Umbilical cord (tissue), 2 donors: ENCODE results near the gene PRKCE. TPM values are rescaled to one million over a fixed set of nuclear protein-coding genes. Genes with fewer than 3 reads are reported as not detected.

Experiments used
- DNase-seq: peaks from one replicate; pipeline ENCODE4 v3.0.0-alpha.2; 2015; ENCODE audit warnings: low spot score
- total RNA-seq: library from RNA; depleted of rRNA; stranded (reverse); fragments of >200 nt; gene quantifications from one replicate; pipeline ENCODE4 v1.2.3, GENCODE V29; 2014; ENCODE audit warnings: low replicate concordance; ENCODE audit not compliant: insufficient read depth

The PRKCE gene
- total RNA-seq, 1 donor from 2014 or later, result 8.2 TPM

DNA sequence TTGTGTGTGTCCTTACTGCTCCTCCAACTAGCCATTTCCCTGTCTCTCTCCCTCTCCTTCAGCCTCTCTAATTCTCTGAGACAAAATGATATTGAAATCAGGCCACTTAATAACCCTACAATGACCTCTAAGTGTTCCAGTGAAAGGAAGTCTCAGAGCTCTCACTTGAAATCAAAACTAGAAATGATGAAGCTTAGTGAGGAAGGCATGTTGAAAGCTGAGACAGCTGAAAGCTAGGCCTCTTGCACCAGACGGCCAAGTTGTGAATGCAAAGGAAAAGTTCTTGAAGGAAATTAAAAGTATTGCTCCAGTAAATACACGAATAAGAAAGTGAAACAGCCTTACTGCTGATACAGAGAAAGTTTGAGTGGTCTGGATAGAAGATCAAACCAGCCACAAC is 72.9 kb downstream of the PRKCE start:
- DNase-seq, result no peak

DNA sequence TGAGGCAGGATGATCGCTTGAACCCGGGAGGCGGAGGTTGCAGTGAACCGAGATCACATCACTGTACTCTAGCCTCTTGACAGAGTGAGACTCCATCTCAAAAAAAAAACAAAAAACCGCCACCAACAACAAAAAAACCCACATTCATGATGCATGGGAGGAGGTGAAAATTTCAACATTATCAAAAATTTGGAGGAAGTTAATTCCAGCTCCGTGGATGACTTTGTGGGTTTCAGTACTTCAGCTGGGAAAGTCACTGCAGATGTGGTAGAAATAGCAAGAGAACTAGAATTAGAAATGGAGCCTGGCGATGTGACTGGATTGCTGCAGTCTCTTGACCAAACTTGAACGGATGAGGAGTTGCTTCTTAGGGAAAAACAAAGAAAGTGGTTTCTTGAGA is 74.3 kb downstream of the PRKCE start:
- no peak for DNase-seq

DNA sequence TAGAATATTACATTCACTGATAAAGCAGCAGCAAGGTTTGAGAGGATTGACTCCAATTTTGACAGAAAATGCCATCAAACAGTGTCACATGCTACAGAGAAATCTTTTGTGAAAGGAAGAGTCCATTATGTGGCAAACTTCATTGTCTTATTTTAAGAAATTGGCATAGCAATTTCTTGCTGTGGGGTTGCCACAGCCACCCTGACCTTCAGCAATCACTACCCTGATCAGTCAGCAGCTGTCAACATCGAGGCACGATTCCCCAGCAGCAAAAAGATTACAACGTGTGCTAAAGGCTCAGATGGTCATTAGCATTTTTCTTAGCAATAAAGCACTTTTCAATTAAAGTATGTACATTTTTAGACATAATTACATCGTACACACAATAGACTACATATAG is 74.7 kb downstream of the PRKCE start:
- DNase-seq, result no peak

DNA sequence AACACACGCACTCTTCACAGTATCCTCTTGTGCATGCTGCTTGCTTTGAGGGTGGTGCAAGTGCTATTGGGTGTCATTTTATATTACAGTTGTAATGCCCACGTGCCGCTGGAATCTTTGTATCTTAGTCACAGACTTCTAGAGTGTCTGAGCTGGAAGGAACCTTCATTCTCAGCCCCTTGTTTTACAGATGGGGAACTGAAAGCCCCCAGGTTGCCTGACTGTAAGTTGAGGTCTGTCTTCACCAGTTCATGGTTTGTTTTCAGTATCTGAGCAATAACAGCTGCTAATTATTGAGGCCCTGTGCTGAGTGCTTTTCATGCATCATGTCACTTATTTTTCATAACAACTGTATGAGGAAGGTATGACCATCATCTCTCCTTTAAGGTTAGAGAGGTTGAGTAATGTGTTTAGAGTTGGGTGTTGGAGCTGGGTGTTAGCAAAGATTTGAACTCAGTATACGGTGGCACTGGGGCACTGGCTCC is 77.0 kb downstream of the PRKCE start:
- DNase-seq, result no peak

DNA sequence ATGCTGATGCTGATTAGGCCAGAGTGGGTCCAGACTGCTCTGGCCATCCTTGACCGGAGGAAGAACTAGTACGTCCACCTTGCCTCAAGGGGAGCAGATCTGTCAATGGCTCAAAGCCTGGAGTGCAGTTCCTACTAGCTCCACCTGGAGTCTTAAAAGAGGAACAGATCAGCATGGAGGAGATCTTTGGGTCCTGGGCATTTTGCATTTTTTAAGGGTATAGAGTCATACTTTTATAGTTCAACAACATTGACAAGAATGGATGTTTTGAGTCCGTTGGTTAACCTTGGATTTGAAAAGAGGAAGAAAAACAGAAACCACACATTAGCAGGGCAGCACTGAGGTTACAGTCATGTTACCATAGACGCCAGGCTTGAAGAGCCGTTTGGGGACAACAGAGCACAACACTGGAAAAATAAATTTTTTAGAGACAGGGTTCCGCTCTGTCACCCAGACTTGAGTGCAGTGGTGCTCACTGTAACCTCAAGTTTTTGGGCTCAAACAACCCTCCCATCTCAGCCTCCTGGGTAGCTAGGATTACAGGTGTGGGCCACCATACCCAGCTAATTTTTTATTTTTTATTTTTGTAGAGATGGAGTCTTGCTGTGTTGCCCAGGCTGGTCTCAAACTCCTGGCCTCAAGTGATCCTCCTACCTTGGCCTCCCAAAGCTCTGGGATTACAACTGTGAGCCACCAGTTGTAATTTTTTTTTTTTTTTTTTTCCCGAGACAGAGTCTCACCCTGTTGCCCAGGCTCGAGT is 78.5 kb downstream of the PRKCE start:
- DNase-seq, result no peak

DNA sequence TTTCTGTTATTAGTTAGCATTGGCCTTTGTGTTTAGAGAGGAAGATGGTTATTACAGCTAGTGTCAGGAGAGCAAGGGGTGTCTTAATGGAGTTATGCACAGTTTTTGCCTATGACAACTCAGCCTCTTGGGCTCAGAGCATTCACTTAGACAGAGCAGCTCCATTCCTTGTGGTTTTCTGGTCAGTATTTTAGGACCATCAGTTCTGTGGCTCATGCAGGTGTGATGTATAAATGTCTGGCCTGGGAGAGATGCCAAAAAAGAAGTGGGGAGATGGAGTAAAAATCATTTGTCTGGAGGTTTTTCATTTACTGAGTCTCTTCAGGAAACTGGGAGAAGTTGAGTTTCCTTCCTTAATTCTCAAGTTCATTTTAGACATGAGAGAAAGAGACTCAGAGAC is 79.7 kb downstream of the PRKCE start:
- no peak for DNase-seq

DNA sequence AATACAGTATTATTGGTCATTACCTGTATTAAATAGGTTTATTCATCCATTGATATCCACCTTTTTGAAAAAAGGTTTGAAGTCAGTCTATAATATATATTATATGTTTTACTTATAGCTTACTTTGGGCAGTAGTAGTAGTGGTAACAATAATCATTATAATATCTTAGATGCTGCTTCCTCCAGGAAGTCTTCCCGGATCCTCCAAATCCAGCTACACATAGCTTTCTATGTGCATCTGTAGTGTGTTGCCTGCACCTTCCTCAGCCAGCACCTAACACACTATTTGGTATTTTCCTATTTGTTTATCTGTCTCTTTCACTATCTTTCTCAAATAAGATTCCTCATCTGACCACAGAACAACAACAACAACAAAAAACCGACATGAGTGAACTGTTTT is 81.0 kb downstream of the PRKCE start:
- no peak for DNase-seq

DNA sequence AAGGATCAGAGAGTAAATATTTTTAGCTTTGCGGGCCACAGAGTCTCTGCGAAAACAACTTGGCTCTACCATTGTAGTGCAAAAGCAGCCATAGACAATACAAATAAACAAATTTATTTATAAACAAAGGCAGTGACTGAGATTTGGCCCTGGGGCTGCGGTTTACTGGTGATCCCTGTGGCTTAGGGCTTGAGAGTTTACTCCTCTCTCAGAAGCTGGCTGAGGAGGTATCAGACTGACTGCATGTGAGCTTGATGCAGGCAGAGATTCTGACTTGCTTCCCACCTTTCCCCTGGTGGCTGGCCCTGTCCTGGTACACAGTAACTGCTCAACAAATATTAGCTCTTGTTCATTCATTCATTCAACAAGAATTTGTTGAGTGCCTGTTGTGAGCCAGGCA is 81.5 kb downstream of the PRKCE start:
- DNase-seq, result no peak

DNA sequence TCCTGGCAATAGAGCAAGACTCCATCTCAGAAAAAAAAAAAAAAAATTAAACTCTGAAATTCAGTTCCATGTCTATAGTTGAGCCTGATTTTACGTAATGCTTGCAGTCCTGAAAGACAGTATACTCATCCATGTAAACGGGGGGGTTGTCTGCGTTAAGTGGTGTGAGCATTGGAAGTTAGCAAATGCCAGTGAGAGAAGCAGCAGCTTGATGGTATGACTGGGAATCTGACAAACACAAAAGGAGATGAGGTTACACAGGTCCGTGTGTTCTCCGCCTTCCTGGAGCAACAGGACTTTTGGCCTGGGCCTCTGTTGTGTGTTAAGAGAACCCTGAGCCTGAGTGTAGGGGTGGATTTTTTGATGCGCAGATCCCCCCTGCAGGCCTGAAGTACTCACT is 82.9 kb downstream of the PRKCE start:
- DNase-seq, result no peak

DNA sequence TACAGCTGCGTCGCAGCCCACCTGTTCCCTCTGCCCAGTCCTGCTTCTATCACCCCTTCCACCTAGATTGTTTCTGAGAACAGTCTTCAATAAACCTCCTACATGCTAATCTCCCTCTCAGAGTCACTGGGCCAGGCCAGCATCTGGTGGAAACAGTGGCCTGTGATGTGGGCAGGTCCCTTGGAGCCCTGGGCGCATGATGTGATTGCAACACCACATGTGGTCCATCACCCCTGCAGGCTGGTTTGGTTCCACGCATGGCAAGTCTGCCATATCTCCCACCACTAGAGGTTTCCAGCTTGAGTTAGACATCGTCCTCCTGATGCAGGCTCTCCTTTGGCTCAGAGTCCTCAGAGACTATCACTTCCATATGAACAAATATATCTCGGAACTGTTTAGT is 83.5 kb downstream of the PRKCE start:
- DNase-seq, result no peak

DNA sequence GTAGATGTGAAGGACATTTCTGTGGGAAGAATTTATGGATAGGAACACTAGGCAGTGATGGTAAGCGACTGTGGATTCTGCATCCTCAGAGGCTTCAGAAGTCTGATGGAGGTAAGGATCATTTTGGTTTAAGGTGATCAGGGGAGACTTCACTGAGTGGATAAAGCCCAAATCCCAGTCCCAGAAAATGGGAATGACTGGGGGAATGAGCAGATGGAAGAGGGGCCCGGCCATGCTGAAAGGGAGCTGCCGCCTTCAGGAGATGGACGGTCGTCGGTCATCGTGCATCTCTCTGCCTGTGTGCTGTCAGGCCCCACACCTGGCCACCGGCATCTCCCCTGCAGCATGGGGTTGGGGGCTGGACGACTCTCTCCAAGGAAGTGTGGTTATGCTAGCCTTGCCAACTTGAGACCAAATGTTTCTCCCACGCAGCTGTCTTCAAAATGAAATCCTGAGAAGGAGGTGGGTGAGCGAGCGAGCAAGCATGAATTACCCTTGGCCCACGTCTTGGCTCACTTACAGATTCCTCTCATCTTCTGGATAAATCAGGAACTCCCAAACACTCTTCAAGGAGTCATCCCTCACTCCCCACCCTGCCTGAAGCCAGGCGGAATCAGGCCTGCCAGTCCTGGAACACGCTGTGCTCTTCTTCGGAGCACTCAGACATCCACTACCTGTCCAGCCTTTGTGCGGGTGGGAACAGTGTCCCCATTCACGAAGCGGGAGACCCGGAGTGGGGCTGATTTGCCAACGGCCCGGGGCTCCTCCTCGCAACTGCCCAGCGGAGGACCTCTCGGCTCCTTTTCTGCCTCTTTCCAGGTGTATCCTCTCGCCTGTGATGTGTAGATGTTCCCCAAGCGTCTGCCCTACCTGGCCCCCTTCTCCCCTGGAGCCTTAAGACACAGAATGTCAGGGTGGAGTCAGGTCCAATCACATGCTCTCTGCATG is 85.6 kb downstream of the PRKCE start:
- DNase-seq, result no peak

DNA sequence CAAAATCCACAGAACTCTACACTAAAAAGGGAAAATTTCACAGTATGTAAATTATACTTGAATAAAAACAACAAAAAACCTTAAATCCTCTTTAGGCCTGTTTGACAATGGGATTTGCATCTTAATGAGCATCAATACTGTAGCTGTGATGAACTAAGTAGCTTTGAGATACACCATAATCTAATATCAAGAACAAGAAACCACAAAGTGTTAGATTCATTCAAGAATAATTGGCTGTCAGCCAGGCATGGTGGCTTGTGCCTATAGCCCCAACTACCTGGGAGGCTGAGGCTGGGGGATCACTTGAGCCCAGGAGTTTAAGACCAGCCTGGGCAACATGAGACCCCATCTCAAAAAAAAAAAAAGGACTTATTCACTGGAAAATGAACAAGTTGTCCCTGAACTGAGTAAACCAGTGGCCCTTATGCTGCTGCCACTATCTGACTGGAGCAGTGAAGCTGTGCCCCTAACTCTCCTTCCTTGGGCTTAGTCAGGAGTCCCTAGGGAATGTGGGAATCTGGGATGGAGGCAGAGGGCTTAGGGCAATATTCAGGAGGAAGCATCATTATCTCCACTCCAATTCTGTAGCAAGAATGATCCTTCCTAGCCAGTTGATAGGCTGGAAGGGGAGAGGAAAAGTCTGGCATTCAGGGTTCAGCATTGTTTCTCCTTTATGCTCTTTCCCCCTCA is 88.5 kb downstream of the PRKCE start:
- no peak for DNase-seq

DNA sequence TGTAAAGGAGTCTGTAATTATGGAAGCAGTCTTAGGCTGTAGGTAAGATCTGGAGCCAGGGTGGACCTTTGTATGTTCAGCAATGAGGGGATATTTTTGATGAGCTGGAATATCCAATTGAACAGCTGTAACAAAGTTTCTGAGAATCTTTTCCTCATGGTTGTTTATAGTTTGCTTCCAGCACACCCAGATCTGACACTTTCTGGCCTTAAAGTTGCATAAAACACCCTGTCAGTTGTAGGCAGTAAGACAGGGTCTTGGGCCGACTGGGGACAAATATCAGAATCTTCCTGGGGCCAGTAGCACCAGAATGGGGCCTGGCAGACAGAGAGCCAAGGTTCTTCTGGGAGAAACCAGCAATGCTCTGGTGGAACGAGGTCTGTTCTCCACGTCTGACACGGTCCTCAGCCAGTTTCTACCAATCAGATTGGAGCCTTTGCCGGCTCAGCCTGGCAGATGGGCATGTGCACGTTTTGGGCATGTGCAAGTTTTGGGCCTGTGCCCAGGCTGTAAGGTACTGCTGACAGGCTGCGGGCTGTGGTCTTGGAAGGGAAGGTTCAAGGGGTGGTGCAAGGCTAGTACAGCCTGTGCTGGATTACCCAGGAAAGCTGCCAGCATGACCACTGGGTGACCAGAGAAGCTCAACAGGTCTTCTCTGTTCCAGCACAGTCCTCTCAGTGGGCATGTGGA is 89.8 kb downstream of the PRKCE start:
- no peak for DNase-seq

DNA sequence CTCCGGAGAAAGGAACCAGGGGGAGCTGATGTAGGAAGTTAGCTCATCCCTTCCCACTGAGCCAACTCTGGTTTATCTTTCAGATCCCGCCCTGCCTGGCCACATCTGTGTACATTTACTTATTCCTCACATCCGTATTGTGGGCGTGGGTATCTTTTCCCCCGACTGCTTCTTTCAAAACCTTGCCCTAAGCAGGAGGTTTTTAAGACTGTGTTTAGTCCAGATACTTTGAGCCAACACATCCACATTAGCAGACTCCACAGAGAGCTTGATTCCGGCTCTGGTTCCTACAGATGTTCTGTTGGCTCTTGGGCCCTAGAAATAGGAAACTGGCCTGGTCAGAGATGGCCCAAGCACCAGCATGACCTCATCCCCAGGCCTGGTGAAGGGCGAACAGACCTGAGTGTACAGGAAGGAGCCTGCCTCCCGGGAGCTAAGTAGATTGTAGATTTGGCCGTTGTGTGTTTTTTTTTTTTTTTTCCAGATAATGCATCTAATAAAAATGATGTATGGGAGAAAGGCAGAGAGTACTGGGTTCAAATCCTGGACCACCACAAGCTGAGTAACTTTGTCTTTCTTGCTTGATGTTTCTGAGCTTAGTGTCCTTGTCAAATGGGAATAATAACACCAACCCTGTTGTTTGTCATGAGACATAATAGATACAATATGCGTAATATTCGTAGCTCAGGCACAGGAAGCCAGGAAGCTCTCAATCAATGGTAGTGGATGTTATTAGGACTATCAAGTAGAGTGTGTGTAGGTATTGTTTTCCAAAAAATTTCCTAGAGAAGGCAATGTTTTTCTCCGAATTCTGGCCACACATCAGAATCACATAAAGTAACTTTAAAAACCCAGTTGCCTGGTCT is 92.3 kb downstream of the PRKCE start:
- peak; percentile 90 for DNase-seq

DNA sequence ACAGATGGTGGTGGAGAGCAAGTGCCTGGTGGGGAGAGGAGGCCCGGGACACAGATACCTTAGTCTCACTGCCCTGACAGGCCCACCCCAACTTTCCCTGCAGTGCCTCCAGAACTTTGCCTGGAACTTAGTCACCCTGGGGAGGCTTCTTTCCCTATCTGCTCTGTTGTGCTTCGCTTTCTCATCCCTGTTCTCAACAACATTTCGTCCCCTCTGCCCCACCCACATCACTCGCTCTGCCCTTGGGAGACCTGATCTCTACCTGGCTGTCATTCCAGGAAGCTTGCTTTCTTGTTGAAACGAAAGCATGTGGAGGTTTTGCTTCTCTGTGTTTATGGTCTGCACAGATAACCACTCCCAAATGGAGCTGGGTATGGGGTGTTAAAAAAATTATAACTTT is 93.8 kb downstream of the PRKCE start:
- no peak for DNase-seq

DNA sequence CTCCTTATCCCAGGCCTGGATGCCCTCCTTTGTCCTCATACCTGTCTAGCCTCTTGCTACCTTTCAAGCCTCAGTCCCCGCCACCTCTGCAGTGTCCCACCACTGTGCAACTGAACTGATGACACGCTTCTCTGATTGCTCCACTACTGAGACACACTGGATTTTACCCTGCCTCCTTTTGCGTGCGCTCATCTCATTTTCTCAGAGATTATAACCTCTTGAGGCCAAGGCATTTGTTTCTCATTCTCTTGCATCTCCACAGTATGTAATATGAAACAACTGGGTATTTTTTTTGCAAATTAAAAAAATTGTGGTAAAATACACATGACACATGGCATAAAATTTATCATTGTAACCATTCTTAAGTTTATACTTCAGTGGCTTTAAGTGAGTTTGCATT is 95.4 kb downstream of the PRKCE start:
- no peak for DNase-seq

DNA sequence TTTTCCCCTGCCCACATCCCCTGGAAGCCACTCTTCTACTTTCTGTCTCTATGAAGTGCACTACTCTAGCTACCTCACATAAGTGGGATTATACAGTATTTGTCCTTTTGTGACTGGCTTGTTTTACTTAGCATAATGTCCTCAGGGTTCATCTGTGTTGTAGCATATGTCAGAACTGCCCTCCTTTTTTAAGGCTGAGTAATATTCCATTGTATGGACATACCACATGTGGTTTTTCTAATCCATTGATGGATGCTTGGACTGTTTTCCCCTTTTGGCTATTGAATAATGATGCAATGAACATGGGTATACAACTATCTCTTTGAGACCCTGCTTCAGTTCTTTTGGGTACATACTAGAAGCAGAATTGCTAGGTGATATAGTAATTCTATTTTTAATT is 95.9 kb downstream of the PRKCE start:
- no peak for DNase-seq

DNA sequence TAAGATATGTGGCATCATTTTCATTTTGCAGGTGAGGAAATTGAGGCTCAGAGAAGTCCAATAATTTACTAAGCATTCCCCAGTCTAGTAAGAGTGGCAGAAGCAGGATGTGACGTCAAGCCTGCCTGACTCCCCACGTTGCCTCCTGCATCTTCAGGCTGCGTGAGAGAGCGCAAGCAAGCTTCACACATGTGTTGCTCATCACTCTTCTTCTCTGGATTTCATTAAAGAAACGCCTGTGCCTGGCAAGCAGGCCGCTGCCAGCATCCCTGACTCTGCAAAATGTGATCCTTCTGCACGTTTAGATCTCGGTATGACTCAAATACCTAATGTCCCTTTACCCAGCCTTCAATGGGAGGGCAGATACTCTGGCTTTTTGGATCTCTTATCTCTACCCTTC is 96.8 kb downstream of the PRKCE start:
- peak; percentile 59 for DNase-seq

DNA sequence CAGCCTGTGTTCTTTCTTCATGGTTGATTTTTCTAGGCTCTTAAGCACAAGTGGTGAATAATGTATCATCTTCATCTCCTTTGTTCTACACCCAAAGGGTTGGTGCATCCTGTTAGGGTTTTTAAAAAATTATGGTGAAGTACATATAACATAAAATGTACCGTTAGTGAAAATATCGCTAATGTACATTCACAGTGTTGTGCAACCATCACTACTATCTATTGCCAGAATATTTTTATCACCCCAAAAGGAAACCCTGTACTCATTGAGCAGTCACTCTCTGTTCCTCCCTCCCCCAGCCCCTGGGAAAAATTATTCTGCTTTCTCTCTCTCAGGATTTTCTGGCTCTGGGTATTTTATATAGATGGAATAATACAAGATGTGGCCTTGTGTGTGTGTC is 98.5 kb downstream of the PRKCE start:
- DNase-seq, result no peak

DNA sequence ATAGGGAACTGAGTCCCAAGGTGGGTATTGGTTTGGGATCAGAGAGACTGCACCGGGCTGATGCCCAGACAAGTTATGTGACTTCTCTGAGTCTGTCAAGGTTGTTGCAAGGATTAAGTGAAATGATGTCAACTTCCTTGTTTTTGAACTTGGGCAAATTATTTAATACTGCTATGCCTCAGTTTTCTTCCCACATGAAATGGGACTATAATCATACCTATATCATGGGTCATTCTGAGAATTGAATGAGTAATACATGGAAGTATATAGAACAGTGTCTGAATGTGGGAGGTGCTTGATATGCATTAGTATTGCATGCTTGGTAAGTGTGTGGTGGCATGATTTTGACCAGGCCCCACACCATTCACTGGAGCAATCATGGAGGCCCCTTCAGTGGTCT is 99.0 kb downstream of the PRKCE start:
- DNase-seq, result no peak

DNA sequence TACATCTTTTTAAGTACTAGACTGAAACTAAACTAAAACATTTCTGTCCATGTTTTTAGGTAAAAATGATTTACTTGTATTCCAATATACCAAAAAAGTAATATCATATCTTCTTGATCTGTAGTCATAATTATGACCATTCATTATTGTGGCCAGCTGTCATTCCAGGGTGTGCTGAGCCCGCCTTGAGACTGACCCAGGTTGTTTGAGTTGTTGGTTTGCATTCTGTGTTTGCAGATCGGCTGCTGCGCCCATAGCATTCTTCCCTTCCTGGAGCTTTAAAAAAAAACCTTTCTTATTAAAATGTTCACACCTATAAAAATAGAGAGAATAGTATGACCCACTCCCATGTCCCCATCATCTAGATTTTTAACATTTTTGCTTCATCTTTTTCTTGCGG is 101.9 kb downstream of the PRKCE start:
- no peak for DNase-seq
